DMS153 (cell line): Measurements from ENCODE around the gene PRSS38.

ENCODE experiments used
- DNase-seq: peaks from one replicate; lab custom pipeline; 2025; lab: John Stamatoyannopoulos, UW

PRSS38 gene

DNA sequence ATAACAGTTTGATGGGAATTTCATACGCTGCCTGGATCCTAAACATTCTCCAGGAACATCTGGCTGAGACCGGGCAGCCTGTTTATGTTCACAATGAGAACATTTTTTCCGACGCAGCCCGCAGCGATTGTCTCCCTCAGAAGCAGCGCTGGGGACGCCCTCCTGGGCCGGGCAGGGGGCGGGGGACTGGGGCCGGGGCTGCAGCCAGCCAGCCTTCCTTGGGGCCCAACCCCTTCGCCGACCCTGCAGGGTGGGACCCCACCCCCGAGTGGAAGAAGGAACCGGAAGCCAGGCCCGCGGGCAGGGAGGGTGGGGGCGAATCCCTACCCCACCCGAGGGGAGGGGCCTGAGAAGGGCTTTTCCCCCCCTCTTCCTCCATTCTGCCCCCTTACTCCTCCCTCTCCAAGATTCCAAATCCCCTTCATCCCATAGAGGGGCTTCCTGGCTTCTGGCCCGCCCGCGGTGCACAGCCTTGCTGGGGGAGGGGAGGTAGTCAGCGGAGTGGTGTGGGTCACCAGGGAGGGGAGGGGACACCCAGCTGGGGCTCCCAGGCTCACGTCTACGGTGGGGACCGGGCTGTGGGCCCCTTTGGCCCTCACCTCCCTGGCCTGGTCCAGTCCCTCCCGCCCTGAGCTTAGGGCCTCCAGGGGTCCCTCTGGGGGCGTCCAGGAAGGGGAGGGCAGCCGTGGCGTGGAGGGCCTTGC, 71.7 kb downstream of the PRSS38 start:
- DNase-seq, result no peak

- DNase-seq, result peak; percentile 30
Observed at GRCh38 chr1:227887697-227888403, 72.4 kb downstream of the PRSS38 start.

- DNase-seq, result no peak
Observed at GRCh38 chr1:227888404-227889046, 73.0 kb downstream of the PRSS38 start.

DNA sequence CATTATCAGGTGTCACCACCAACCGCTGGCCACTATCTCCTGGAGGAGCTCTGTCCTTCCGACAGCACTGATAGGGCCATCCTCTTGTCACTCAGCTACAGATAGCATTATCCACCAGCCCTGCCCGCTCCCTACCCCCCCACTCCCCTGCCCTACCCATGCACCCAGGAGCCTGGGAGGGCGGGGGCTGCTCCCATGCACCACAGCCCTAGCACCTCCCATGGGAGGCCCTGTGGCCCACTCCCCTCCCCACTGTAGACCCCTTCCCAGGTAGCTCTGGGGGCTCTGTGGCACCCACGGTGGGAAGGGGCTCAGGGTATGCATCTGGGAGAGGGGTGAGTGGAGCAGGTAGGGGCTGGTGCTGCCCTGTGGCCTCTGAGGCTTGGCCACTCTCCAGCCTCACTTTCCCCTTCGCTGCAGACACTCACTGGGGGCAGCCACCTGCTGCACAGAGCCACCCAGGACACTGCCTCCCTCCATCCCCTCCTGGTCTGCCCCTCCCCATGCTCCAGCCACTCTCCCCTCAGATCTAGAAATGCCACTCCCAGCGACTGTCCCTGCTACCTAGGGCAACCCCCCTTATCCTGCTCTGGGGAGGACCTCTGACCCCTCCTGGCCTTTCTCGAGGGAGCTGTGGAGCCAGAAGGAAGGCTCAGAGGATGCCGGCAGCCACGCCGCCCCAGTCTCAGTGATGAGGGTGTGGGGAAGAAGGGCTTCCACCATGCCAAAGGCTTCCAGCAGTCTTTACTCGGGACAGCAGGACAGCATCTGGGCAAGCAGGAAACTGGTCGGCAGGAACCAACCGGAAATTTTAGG, 73.8 kb downstream of the PRSS38 start:
- DNase-seq, result no peak

DNA sequence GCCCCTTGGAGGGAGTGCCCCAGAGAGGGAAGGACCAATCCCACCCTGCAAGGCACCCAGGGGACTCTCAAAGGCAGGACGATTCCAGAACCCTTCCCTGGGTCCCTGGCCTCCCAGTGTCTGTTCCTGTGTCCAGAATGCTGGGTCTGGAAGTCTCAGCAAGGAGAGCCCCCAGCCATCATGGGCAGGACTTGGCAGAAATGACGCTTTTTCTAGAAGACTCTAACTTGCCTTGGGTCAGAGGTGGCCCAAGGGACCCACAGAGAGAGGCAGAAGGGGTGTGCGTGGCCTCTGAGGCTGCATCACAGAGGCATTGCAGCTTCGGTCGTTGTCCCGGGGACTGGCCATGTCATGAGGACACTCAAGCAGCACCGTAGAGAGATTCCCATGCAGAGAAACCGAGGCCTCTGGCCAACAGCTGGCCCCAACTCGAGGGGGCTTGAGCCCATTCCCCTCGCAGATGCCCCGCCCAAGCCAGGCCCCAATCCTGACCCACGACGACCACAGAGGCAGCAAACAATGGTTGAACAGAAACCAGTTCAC, 74.5 kb downstream of the PRSS38 start:
- DNase-seq, result no peak

- DNase-seq, result no peak
Observed at GRCh38 chr1:227890451-227891222, 75.2 kb downstream of the PRSS38 start.

DNA sequence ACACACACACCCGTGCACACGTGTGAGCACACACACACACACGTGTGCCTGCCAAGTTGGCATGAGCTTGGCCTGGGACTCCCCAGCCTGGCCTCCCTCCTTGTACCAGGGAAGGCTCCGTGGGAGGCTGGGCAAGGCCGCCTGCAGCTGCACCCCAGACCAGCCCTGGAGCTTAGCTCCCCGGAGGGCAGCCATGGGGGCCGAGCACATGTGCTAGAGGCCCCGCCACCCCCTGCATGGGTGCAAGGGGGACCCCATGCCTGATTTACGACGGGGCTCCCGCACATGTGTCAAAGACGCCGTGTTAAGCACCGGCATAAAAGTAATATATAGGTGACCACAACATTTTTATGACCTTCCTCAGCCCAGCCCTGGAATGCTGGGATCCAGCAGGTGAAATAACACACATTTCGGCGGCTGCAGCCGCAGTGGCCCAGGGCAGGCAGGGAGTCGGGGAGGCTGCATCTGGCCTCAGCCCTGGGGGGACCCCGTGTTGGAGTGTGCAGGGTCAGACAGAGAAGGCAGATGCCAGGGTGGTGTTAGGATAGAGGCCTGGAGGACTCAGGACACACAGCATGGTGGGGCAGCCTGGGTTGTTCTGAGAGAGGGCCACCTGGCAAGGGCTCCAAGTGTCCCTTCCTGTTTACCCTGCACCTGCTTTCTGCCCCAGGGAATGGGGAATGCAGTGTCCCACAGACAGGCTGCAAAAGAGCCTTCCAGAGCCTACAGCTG, 75.9 kb downstream of the PRSS38 start:
- DNase-seq, result no peak

- no peak for DNase-seq
Observed at GRCh38 chr1:227891955-227892488, 76.5 kb downstream of the PRSS38 start.

- DNase-seq, result no peak
Observed at GRCh38 chr1:227892489-227893299, 77.2 kb downstream of the PRSS38 start.

DNA sequence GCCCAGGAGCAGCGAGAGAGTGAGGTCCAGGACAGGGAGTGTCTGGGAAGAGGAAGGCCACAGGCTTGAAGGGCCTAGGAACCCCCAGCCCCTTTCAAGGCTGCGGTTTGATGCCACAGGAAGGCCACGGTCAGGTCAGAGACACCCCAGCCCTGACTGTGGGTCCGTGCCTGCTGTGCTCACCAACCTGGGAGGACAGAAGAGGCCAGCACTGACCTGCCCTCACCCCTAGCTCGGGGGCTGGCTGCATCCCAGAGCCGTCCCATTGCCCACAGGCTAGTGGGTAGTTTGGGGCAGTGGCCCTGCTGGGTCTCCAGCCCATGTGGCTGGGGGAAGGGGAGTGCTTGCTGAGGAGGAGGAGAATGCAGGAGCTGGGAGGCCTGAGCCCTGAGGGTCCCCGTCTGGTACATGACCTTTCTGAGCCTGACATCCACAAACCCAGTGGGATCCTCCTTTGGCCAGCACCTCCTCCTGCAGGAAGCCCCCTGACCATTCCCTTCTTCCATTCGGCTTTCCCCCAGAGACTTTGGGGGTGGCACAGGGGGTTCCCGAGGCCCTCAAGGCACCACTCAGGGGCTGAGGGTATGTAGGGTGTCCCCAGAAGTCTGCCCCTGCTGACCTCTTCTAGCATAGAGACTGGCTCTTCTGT, 77.9 kb downstream of the PRSS38 start:
- DNase-seq, result no peak

- no peak for DNase-seq
Observed at GRCh38 chr1:227893949-227894721, 78.7 kb downstream of the PRSS38 start.

DNA sequence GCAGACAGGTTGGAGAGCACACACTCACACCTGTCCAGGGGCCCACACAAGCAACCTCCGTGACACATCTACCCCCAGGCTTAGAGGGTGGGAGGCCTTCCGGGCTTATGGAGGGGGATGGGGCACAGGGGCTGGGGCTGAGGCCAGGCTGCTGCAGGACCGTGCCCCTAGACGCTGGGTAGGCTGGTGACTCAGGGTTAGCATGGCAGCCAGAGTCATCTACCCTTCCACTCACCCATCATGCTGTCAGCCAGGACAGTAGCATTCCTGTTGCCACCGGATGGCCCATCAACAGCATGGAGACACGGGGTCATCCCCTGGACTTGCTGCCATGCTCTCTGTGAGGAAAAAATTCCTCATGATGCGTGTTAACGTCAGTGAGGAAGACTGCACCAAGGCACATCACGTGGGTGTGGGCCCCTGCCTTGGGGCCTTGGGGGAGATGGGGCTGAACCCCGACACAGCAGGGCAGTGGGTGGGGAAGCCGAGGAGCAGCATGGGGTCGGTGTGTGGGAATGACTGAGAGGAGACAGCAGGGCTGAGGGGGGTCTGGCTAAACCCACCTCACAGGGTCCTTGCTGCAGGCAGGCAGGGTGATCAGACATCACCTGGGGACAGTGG, 79.5 kb downstream of the PRSS38 start:
- no peak for DNase-seq
